OCI-LY7 (cell line): Measurements from ENCODE around the gene GRK6.
"Not testable (repeated sequence)": the region's sequence is repeated elsewhere in the genome, so short reads cannot be mapped to it uniquely, and the experiment has no call there.

Experiments used
- EZH2phosphoT487 ChIP-seq: fragments of 200-600 bp; sonication (generic); IDR thresholded peaks from 2 replicates; pipeline ENCODE4 v1.6.1; 2018; ENCODE audit warnings: low read depth, borderline replicate concordance, mild to moderate bottlenecking, mixed run types, antibody characterized with exemption, low read length, moderate library complexity, mixed read lengths
- TF ChIP-seq, protein P1 (sequence below): fragments of 200-600 bp; sonication (generic); conservative IDR thresholded peaks from 2 replicates; pipeline ENCODE4 v1.5.1; 2014; ENCODE audit warnings: mild to moderate bottlenecking, antibody characterized with exemption, low read length, moderate library complexity, mixed read lengths

DNA sequence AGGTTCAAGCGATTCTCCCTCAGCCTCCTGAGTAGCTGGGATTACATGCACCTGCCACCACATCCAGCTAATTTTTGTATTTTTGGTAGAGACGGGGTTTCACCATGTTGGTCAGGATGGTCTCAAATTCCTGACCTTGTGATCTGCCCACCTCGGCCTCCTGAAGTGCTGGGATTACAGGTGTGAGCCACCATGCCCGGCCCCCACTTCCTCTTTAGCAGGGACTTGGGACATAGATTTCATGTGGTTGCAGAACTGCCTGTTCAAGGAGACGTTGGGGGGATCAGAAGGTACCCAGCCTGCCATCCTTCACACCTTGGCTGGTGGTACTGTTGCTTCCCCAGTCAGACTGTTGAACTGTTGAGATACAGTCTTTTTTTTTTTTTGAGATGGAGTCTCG is 9.4 kb upstream of the GRK6 start:
- TF ChIP-seq, protein P1, sequence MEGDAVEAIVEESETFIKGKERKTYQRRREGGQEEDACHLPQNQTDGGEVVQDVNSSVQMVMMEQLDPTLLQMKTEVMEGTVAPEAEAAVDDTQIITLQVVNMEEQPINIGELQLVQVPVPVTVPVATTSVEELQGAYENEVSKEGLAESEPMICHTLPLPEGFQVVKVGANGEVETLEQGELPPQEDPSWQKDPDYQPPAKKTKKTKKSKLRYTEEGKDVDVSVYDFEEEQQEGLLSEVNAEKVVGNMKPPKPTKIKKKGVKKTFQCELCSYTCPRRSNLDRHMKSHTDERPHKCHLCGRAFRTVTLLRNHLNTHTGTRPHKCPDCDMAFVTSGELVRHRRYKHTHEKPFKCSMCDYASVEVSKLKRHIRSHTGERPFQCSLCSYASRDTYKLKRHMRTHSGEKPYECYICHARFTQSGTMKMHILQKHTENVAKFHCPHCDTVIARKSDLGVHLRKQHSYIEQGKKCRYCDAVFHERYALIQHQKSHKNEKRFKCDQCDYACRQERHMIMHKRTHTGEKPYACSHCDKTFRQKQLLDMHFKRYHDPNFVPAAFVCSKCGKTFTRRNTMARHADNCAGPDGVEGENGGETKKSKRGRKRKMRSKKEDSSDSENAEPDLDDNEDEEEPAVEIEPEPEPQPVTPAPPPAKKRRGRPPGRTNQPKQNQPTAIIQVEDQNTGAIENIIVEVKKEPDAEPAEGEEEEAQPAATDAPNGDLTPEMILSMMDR: not testable (repeated sequence)
- TF ChIP-seq EZH2phosphoT487: not testable (repeated sequence)
